MCF 10A (cell line): ENCODE measurements around the gene TCF19. TPM values are rescaled to one million over a fixed set of nuclear protein-coding genes. Genes with fewer than 3 reads are reported as not detected.
"Not testable (repeated sequence)": the region's sequence is repeated elsewhere in the genome, so short reads cannot be mapped to it uniquely, and the experiment has no call there.

Source experiments
- BruUV-seq: library from RNA; stranded (reverse); fragments of 400-500 nt; replicated peaks from 2 replicates; lab custom pipeline; 2021; lab: Mats Ljungman, UMichigan
- CTCF ChIA-PET: fragments of 300-600 bp; sonication (Branson Sonifier 250); formaldehyde crosslinking; extraction: SDS; loops from one replicate; lab custom pipeline; 2021; ENCODE audit warnings: antibody characterized with exemption, inconsistent platforms; lab: Yijun Ruan, JAX
- POLR2A ChIA-PET: fragments of 300-600, 350-650 bp; sonication (Branson Sonifier 250); formaldehyde crosslinking; extraction: SDS; loops from one replicate; lab custom pipeline; 2020; ENCODE audit warnings: antibody characterized with exemption, inconsistent platforms; lab: Yijun Ruan, JAX
- DNase-seq: peaks from one replicate; pipeline ENCODE4 v3.0.0-alpha.2; 2018; ENCODE audit not compliant: unreplicated experiment
- H3K27ac Mint-ChIP-seq: one replicate; pipeline ENCODE4 v1.8.0; 2022; ENCODE audit warnings: mild to moderate bottlenecking, low read depth, mixed read lengths; ENCODE audit not compliant: unreplicated experiment
- H3K27me3 Mint-ChIP-seq: one replicate; pipeline ENCODE4 v1.8.0; 2022; ENCODE audit warnings: mixed read lengths; ENCODE audit not compliant: insufficient read depth, unreplicated experiment
- H3K36me3 Mint-ChIP-seq: one replicate; pipeline ENCODE4 v1.8.0; 2022; ENCODE audit warnings: mild to moderate bottlenecking, moderate library complexity, mixed read lengths; ENCODE audit not compliant: insufficient read depth, unreplicated experiment
- H3K4me1 Mint-ChIP-seq: one replicate; pipeline ENCODE4 v1.8.0; 2022; ENCODE audit warnings: mixed read lengths; ENCODE audit not compliant: insufficient read depth, unreplicated experiment
- H3K4me3 Mint-ChIP-seq: one replicate; pipeline ENCODE4 v1.8.0; 2022; ENCODE audit warnings: mild to moderate bottlenecking, moderate library complexity, mixed read lengths; ENCODE audit not compliant: unreplicated experiment
- H3K9me3 Mint-ChIP-seq: one replicate; pipeline ENCODE4 v1.8.0; 2022; ENCODE audit warnings: mixed read lengths; ENCODE audit not compliant: unreplicated experiment
- CTCF ChIP-seq: fragments of 200-600 bp; IDR thresholded peaks from one replicate; pipeline ENCODE4 v1.8.0; 2022; ENCODE audit warnings: antibody characterized with exemption, mild to moderate bottlenecking; ENCODE audit not compliant: unreplicated experiment
- intact Hi-C: fragments of 100-400 bp; cut with micrococcal nuclease; formaldehyde crosslinking; loops from 2 replicates; pipeline ENCODE4 v1.14.1; 2022
- total RNA-seq: library from RNA; stranded (reverse); gene quantifications from 2 replicates; pipeline ENCODE4 v1.2.3, GENCODE V29; 2022

TCF19 gene
- total RNA-seq, 1 experiment from 2014 or later: 6.5 TPM

- intact Hi-C loops: loop anchor here (1.0 kb wide), 1 partner anchor 55 kb away; no protein-coding TSS in a partner anchor
- not testable (repeated sequence) for H3K4me1 Mint-ChIP-seq, H3K27me3 Mint-ChIP-seq, H3K27ac Mint-ChIP-seq, H3K4me3 Mint-ChIP-seq, BruUV-seq, H3K36me3 Mint-ChIP-seq, H3K9me3 Mint-ChIP-seq
- TF ChIP-seq CTCF: peak; percentile 56
- ChIA-PET CTCF (interaction anchor here (0.6 to 3.5 kb wide), 15 partner anchors 18 to 779 kb away, joined by 3 to 30 read pairs (median 4); partner anchors contain the start of gene PSORS1C2), POLR2A (interaction anchor here (0.7 to 1.8 kb wide), 3 partner anchors 54 to 120 kb away, joined by 3 to 8 read pairs (median 5); partner anchors contain the start of gene PSORS1C2)
- peak; percentile 82 for DNase-seq
Observed at GRCh38 chr6:31192431-31193105, 34.2 kb downstream of the TCF19 start.

DNA sequence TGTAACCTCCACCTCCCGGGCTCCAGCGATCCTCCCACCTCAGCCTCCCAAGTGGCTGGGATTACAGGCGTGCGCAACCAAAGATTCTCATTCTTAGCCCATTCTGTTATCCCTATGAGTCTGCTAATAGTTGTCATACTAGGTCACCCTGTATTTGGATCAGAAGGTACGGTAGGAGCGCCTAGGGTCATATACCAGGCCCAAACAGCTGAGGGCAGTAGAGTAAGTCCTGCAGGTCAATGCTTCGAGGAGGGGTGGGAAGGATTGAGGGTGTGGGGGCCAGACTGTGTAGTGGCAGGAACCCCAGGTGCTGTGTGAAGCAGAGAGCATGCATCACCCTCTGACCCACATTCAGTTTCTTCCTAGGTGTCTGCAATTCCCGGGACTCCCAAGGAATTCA, 34.8 kb downstream of the TCF19 start:
- Mint-ChIP-seq H3K4me1 (peaks cover 6% of the 10 kb centered on the region), H3K4me3 (no peak overlapping the region), H3K27ac (no peak overlapping the region), H3K9me3 (peaks cover 7% of the 10 kb centered on the region), H3K27me3 (no peaks in the 10 kb centered on the region), H3K36me3 (no peaks in the 10 kb centered on the region)
- ChIA-PET CTCF (interaction anchor here (0.6 to 3.5 kb wide), 6 partner anchors 18 to 249 kb away, joined by 3 to 30 read pairs (median 4); partner anchors contain the start of gene PSORS1C2), POLR2A (interaction anchor here (0.7 kb wide), 1 partner anchor 34 kb away, joined by 3 read pairs; no protein-coding TSS in a partner anchor)
- intact Hi-C loops: no loop called here
- DNase-seq: no peak
- TF ChIP-seq CTCF: no peak
- BruUV-seq: no TSS peak

GRCh38 chr6:31194061-31194834, 35.9 kb downstream of the TCF19 start:
- ChIA-PET POLR2A (interaction anchor here (0.7 to 1.0 kb wide), 3 partner anchors 9 to 79 kb away, joined by 3 to 4 read pairs (median 3); partner anchors contain the start of gene PSORS1C1), CTCF (interaction anchor here (0.6 to 4.7 kb wide), 6 partner anchors 17 to 187 kb away, joined by 3 to 30 read pairs (median 4); partner anchors contain the start of gene PSORS1C2)
- no peaks in the 10 kb centered on the region for H3K27me3 Mint-ChIP-seq
- H3K9me3 Mint-ChIP-seq: peaks cover 7% of the 10 kb centered on the region
- H3K27ac Mint-ChIP-seq: no peak overlapping the region
- no peaks in the 10 kb centered on the region for H3K36me3 Mint-ChIP-seq
- intact Hi-C loops: no loop called here
- no TSS peak for BruUV-seq
- TF ChIP-seq CTCF: no peak
- no peak overlapping the region for H3K4me3 Mint-ChIP-seq
- DNase-seq: no peak
- H3K4me1 Mint-ChIP-seq: peaks cover 6% of the 10 kb centered on the region

- intact Hi-C loops, H3K27me3 Mint-ChIP-seq, H3K36me3 Mint-ChIP-seq, DNase-seq, H3K27ac Mint-ChIP-seq, H3K9me3 Mint-ChIP-seq, BruUV-seq, H3K4me3 Mint-ChIP-seq, H3K4me1 Mint-ChIP-seq: not testable (repeated sequence)
- CTCF ChIA-PET: interaction anchor here (1.3 to 4.7 kb wide), 4 partner anchors 50 to 171 kb away, joined by 5 to 23 read pairs (median 10); partner anchors contain the start of gene PSORS1C2
- POLR2A ChIA-PET: interaction anchor here (0.8 to 2.6 kb wide), 2 partner anchors 172 to 981 kb away, joined by 3 to 27 read pairs; no protein-coding TSS in a partner anchor
Observed at GRCh38 chr6:31195308-31195979, 37.1 kb downstream of the TCF19 start.

GRCh38 chr6:31196251-31197022, 38.0 kb downstream of the TCF19 start:
- ChIA-PET CTCF (interaction anchor here (0.5 to 4.7 kb wide), 25 partner anchors 12 to 422 kb away, joined by 3 to 23 read pairs (median 3); partner anchors contain the start of genes CCHCR1 and PSORS1C2), POLR2A (interaction anchor here (0.7 to 2.6 kb wide), 8 partner anchors 15 to 982 kb away, joined by 3 to 27 read pairs (median 4); partner anchors contain the start of genes PSORS1C1 and PSORS1C2)
- not testable (repeated sequence) for H3K27me3 Mint-ChIP-seq, H3K9me3 Mint-ChIP-seq, H3K36me3 Mint-ChIP-seq, DNase-seq, BruUV-seq, H3K4me1 Mint-ChIP-seq
- peak overlapping the region; percentile 95 for H3K27ac Mint-ChIP-seq
- intact Hi-C loops: loop anchor here (1.0 kb wide), 1 partner anchor 171 kb away; no protein-coding TSS in a partner anchor
- peak overlapping the region; percentile 86 for H3K4me3 Mint-ChIP-seq
